GM12872 (cell line): ENCODE results near the gene MC1R.

Experiments
- TF ChIP-seq, protein P1 (sequence below): IDR thresholded peaks from 3 replicates; pipeline ENCODE4 v1.5.1; 2011; ENCODE audit warnings: low read depth, mild to moderate bottlenecking, low read length, moderate library complexity; ENCODE audit not compliant: insufficient read depth

The MC1R gene

DNA sequence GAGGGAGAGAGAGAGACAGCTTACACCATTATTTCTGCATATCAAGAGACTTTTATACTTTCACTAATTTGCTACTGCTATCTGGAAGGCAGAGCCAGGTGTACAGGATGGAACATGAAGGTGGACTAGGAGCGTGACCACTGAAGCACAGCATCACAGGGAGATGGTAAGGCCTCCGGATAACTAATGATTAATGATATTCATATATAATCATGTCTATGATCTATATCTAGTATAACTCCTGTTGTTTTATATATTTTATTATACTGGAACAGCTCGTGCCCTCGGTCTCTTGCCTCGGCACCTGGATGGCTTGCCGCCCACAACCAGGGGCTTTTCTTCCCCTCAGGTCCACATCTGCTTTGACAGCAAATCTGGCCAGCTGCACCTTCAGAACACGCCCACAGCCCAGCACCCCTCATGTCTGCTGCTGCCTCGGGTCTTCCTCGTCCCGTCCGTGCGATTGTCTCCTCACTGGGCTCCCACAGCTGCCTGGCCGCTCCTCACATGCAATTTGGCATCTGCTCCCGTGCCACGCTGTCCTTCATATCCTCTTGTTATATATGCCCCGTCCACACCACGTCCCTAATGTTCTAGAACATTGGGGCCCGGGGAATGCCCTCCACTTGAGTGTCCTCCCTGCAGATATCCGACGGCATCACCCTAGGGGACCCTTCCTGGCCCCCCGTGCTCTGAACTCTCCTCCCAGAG lies 19.7 kb downstream of the MC1R start:
- TF ChIP-seq, protein P1, sequence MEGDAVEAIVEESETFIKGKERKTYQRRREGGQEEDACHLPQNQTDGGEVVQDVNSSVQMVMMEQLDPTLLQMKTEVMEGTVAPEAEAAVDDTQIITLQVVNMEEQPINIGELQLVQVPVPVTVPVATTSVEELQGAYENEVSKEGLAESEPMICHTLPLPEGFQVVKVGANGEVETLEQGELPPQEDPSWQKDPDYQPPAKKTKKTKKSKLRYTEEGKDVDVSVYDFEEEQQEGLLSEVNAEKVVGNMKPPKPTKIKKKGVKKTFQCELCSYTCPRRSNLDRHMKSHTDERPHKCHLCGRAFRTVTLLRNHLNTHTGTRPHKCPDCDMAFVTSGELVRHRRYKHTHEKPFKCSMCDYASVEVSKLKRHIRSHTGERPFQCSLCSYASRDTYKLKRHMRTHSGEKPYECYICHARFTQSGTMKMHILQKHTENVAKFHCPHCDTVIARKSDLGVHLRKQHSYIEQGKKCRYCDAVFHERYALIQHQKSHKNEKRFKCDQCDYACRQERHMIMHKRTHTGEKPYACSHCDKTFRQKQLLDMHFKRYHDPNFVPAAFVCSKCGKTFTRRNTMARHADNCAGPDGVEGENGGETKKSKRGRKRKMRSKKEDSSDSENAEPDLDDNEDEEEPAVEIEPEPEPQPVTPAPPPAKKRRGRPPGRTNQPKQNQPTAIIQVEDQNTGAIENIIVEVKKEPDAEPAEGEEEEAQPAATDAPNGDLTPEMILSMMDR: no peak

- TF ChIP-seq, protein P1: no peak
These were observed 26.1 kb downstream of the MC1R start for GRCh38 chr16:89944773-89945172.

GRCh38 chr16:89945654-89946053 lies 27.0 kb downstream of the MC1R start:
- TF ChIP-seq, protein P1: no peak; the same call in 2 of the 3 replicates

- TF ChIP-seq, protein P1: no peak
These were observed 27.9 kb downstream of the MC1R start for GRCh38 chr16:89946515-89946914.

DNA sequence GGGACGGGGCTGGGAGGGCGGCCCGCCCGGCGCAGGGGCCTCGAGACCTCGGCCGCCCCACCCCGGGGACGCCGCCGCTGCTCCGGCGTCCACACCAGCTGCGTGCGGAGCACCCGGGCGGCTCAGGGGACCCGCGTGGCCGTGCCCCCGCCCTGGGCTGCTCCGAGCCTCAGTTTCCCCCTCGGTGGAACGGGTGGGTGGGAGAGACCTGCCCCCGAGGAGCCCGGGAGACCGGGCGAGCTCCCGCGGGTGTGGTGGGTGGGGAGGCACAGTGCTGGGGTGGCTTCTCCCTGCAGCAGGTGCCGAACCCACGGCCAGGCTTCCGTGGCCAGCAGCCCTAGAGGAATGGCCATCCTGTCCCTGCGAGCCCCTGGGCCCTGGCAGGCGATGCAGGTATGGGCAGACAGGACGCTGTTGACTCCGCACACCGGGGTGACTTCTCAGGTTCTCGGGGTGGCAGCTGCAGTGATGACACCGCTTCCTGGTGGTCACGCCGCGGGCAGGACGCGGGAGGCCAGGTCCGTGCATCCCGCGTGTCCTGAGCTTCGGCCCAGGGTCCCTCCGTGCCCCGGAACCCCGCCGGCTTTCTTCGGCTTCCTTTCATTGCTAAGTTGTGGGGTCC lies 30.6 kb downstream of the MC1R start:
- TF ChIP-seq, protein P1: no peak

DNA sequence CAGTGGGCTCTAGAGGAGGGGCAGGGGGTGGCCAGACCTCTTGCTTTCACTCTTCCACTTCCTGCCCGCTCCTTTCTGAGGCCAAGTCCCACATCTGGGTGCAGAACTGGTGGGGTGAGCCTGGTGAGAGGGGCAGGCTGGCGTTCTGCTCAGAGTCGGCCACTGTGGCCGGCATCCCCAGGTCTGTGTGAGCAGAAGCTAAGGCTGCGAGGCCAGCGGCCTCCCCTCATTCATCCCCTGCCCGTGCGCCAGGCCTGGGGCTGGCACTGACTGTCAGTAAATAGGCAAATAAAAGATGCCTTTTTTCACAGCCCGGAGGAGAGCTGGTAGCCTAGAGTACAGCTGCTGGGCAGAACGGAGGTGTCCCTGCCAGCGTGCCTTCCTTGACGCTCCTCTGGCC lies 31.1 kb downstream of the MC1R start:
- TF ChIP-seq, protein P1: no peak

GRCh38 chr16:89951509-89951908 lies 32.8 kb downstream of the MC1R start:
- TF ChIP-seq, protein P1: no peak
